Panc1 (cell line): ENCODE data around the gene PHYHIPL.

Source experiments
- POLR2AphosphoS5 ChIP-seq: IDR thresholded peaks from 2 replicates; pipeline ENCODE4 v1.6.1; 2012; ENCODE audit warnings: mild to moderate bottlenecking, low read depth, low read length, moderate library complexity
- SIN3A ChIP-seq: IDR thresholded peaks from 2 replicates; pipeline ENCODE4 v1.6.1; 2012; ENCODE audit warnings: low read depth, mild to moderate bottlenecking, low read length, moderate library complexity, borderline replicate concordance; ENCODE audit not compliant: insufficient read depth
- TCF7L2 ChIP-seq: IDR thresholded peaks from 2 replicates; pipeline ENCODE4 v1.6.1; 2011; ENCODE audit warnings: mild to moderate bottlenecking, low read depth, low read length, inconsistent platforms
- TF ChIP-seq, protein P1 (sequence below): fragments of 450-650 bp; IDR thresholded peaks from 2 replicates; pipeline ENCODE4 v1.5.1; 2017; ENCODE audit warnings: mild to moderate bottlenecking
- TF ChIP-seq, protein P2 (sequence below), 2 experiments: IDR thresholded peaks; 2 replicates each; pipeline ENCODE4 v1.6.1; 2011 to 2012; ENCODE audit warnings: low read depth in 2 of 2, control low read depth in 1 of 2, low read length in 1 of 2, mild to moderate bottlenecking in 1 of 2, moderate library complexity in 1 of 2; ENCODE audit not compliant: insufficient read depth in 1 of 2

DNA sequence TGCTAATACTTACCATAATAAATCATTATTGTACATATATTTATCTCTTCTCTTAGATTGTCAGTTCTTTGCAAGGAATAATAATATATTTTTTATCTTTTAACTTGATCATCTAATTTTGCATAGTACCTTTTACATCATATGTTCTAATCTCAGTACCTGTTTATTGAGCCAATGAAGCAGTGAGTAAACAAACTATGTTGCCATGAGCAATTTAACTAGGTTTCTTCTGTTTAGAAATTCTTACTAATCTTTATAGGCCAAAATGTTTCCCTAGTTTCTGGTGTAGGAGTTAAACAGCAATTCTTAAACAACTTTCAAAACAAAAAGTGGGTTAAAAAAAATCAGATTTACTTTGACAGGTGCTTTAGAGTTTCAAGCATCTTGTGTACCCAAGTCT is 61.3 kb downstream of the PHYHIPL start:
- TF ChIP-seq, protein P1, sequence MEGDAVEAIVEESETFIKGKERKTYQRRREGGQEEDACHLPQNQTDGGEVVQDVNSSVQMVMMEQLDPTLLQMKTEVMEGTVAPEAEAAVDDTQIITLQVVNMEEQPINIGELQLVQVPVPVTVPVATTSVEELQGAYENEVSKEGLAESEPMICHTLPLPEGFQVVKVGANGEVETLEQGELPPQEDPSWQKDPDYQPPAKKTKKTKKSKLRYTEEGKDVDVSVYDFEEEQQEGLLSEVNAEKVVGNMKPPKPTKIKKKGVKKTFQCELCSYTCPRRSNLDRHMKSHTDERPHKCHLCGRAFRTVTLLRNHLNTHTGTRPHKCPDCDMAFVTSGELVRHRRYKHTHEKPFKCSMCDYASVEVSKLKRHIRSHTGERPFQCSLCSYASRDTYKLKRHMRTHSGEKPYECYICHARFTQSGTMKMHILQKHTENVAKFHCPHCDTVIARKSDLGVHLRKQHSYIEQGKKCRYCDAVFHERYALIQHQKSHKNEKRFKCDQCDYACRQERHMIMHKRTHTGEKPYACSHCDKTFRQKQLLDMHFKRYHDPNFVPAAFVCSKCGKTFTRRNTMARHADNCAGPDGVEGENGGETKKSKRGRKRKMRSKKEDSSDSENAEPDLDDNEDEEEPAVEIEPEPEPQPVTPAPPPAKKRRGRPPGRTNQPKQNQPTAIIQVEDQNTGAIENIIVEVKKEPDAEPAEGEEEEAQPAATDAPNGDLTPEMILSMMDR: no peak
- TF ChIP-seq POLR2AphosphoS5 (no peak), SIN3A (no peak), TCF7L2 (no peak)
- TF ChIP-seq, protein P2, sequence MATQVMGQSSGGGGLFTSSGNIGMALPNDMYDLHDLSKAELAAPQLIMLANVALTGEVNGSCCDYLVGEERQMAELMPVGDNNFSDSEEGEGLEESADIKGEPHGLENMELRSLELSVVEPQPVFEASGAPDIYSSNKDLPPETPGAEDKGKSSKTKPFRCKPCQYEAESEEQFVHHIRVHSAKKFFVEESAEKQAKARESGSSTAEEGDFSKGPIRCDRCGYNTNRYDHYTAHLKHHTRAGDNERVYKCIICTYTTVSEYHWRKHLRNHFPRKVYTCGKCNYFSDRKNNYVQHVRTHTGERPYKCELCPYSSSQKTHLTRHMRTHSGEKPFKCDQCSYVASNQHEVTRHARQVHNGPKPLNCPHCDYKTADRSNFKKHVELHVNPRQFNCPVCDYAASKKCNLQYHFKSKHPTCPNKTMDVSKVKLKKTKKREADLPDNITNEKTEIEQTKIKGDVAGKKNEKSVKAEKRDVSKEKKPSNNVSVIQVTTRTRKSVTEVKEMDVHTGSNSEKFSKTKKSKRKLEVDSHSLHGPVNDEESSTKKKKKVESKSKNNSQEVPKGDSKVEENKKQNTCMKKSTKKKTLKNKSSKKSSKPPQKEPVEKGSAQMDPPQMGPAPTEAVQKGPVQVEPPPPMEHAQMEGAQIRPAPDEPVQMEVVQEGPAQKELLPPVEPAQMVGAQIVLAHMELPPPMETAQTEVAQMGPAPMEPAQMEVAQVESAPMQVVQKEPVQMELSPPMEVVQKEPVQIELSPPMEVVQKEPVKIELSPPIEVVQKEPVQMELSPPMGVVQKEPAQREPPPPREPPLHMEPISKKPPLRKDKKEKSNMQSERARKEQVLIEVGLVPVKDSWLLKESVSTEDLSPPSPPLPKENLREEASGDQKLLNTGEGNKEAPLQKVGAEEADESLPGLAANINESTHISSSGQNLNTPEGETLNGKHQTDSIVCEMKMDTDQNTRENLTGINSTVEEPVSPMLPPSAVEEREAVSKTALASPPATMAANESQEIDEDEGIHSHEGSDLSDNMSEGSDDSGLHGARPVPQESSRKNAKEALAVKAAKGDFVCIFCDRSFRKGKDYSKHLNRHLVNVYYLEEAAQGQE (IDR thresholded peaks at IDR 0.05; ENCODE audit: insufficient read depth in 1 of 2, low read depth in 2 of 2, low read length in 1 of 2): no peak
